Islet precursor cell (in vitro differentiated cells): ENCODE results near the gene CALM3.

Experiments
- DNase-seq: peaks from one replicate; pipeline ENCODE4 v3.0.0-alpha.2; 2018

The CALM3 gene

GRCh38 chr19:46600384-46601317 lies 479 bp upstream of the CALM3 start:
- DNase-seq = peak; percentile 98

DNA sequence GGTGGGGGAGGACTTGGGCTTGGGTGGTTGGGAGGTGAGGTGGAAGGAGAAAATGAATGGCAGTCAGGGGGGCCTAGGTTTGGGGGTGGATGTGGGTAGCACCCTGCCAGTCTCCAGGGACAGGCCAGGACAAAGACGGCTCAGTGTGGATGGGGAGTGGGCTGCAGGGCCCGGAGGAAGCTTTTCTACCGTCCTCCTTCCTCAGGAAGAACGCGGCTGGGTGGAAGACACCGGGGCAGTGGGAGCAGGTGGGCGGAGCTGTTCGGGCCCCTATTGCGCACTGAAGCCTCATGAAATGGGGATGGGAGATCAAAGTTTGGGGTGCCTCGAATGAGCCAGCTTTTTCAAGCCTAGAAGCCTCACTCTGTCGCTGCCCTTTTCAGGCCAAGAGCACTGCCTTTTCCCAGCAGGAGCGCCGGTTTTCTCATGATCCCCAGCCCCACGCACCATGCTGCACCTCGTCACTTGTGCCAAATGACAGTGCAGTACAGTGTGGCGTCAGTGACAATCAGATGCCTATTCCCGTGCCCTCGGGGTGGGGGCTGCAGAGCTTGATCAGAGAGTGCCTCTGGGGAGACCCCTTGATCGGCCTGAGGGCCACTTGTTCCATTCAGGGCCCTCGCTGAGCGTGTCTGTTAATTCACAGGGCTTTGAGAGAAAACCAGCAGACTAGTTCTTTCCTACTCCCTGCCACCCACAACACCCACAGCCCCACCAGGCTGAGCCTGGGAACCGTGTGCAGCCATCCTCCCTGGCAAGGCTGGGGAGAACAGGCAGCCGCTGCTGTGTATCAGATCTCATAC lies 1.5 kb downstream of the CALM3 start:
- peak; percentile 54 for DNase-seq

DNA sequence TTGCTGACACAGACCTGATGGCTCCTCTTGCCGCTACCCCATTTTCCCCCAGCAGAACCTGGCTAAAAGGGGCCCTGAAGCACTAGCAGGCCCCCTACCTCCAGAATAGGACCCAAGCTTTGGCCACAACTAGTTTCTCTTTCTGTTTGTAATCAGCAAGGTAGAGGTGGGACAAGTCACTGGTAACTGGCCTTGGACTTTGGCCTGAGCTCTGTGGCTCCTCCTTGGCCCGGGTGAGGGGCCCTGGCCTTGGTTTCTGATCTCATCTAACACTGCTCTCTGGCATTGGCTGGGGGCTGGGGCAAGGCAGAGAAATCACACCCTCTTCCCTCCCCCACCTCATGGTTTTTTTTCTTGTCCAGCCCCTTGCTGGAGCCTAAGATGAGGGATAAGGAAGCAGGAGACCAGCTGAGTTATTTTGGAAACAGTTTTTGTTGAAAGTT lies 2.1 kb downstream of the CALM3 start:
- peak; percentile 51 for DNase-seq

- peak; percentile 40 for DNase-seq
These were observed 2.7 kb downstream of the CALM3 start for GRCh38 chr19:46603752-46604231.

- peak; percentile 43 for DNase-seq
These were observed 3.7 kb downstream of the CALM3 start for GRCh38 chr19:46604781-46605355.

GRCh38 chr19:46605356-46605821 lies 4.3 kb downstream of the CALM3 start:
- DNase-seq = no peak

- DNase-seq = no peak
These were observed 4.9 kb downstream of the CALM3 start for GRCh38 chr19:46606019-46606418.

DNA sequence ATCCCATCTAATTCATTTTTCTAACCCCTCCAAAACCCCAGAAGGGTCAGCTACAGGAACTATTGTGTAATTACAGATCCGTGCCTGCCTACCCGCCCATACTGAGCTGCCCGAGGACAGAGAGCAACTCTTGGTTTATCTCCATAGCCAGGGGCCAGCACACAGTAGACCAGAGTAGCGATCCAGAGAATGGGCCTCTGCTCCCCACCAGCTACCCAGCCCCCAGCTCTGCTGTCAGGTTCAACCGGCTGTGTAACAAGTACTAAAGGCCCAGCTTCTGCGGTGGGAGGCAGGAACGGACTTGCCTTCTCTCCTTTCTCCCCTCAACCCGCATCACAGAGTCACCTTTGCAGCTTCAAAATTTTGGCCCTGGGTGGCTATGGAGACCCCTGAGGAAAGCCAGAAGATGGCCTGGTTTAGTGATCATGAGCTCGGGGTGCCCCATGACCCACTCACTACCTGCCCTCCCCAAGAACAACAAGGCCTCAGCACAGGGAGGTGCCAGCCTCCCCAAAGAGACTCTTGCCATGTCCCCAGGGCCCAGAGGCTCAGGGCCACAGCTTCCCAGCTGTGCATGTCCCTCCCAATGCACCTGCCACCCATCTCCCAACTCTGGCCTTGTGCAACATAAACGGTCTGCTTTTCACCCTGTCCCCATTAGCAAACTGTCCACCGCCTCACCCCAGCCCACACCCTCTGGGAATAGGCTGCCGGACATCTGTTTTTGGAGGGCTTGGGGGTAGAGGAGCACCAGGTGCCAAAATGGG lies 5.7 kb downstream of the CALM3 start:
- DNase-seq = peak; percentile 31

DNA sequence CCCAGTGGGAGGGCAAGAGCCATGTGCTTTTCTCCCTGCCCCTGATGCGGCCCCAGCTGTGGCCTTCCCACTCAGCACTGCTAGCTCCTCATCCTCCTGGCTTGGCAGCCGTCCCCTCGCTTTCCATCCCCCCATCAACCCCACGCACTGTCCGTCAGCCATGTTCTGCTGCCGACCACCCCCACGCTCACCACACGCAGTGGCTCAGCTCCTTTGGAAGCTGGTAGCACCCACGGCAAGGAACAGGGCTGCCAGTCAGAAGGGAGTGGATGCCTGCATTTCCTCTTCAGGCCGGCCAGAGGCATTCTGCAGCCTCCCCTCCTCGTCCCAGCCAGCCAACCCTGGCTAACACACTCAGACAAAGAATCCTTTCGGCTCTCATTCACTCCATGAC lies 6.3 kb downstream of the CALM3 start:
- peak; percentile 27 for DNase-seq

DNA sequence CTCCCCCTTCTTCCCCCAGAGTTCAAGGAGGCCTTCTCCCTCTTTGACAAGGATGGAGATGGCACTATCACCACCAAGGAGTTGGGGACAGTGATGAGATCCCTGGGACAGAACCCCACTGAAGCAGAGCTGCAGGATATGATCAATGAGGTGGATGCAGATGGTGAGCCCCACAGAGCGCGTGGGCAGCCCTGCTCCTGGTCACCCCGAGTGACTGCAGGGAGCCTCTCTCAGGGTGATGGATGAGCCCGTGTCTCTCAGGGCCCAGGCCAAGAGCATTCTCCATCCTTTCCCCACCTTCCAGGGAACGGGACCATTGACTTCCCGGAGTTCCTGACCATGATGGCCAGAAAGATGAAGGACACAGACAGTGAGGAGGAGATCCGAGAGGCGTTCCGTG lies 7.0 kb downstream of the CALM3 start:
- DNase-seq = peak; percentile 35

DNA sequence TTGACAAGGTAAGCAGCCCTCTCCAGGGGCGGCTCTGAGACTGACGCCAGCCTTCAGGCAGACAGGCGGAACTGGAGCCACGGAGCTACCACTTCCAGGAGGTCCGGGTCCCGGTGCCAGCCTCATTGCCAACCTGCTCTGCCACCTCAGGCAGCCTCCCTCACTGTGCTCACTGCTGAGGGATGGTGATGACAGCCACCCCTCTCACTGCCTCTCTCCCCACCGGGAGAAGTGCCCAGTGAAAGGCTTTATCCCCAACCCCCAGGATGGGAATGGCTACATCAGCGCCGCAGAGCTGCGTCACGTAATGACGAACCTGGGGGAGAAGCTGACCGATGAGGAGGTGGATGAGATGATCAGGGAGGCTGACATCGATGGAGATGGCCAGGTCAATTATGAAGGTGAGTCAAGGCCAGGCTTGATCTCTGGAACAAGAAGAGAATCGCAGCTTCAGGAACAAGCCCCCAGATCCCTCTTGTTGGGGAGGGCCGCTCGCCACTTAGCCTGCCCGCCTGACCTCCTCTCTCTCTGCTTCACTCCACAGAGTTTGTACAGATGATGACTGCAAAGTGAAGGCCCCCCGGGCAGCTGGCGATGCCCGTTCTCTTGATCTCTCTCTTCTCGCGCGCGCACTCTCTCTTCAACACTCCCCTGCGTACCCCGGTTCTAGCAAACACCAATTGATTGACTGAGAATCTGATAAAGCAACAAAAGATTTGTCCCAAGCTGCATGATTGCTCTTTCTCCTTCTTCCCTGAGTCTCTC lies 7.6 kb downstream of the CALM3 start:
- peak; percentile 40 for DNase-seq

GRCh38 chr19:46609511-46610412 lies 8.6 kb downstream of the CALM3 start:
- peak; percentile 43 for DNase-seq

- no peak for DNase-seq
These were observed 9.3 kb downstream of the CALM3 start for GRCh38 chr19:46610413-46610775.

DNA sequence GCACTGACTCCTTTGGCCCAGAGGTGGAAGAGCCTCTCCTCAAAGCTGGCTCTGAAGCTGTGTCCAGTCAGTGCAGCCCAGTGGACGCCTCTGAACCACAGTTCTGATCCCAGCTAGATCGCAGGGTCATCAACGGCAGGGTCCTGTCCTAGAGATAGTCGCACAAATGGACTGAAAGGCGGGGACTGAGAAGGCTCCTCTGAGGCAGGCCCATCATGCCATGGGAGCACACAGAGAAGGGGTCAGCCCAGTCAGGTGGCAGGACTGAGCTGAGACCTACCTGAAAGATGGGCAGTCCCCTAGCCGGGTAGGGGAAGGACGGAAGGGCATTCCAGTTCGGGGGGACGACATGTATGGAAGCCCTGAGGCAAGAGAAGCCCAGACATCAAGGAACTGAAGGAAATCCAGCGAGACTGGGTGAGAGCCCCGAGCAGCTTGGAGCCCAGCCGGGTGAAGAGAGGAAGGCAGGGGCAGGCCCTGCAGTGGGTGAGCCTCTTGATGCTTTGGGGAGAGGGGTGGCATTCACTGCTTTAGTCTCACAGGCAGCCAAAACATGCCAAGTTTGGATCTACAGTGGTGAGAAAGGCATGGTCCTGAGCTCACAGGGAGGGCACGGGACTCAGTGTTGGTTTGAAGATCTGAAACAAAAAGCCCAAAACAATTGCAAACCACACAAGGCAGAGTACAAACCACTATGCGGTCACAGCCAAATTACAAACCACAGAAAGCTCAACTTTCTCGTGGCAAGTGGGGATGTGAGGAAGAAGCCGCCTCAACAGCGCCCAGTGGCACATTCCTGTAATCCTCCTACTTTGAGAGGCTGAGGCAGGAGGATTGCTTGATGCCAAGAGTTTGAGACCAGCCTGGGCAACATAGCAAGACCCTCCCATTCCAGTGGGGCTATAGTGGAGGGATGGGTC lies 10.0 kb downstream of the CALM3 start:
- peak; percentile 48 for DNase-seq

DNA sequence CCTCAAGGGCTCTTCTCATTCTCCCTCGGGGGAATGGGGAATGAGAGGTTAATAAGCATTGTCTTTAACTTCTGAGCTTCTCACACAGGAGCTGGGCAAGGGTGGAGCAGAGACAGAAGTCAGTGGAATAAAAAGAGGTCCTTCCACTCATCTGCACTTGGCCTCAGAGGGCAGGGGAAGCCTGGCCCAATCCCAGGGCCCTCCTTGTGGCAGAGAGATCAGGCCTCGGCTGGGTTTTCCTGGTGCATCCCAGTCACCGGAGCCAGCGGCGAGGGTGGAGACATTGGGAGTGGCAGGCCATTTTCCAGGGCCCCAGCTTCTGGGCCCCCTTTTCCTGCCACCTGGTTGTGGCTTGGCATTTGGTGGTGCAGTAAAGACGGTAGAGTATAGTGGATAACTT lies 10.6 kb downstream of the CALM3 start:
- DNase-seq = no peak

DNA sequence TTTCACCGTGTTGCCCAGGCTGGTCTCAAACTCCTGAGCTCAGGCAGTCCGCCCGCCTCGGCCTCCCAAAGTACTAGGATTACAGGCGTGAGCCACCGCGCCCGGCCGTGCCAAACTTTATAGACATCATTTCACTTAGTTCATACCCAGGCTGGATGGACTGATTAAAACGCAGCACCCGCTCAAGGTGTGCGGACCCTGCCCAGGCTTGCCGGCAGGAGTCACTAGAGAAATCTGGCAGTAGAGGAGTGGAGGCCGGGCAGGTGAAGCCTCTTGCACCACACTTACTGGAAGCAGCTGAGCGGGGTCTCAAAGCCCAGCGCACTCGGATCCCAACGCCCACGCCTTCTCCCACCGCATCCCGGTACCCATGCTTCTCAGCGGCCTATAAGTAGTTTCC lies 12.4 kb downstream of the CALM3 start:
- DNase-seq = no peak

- DNase-seq = peak; percentile 88
These were observed 13.1 kb downstream of the CALM3 start for GRCh38 chr19:46614114-46614722.

- no peak for DNase-seq
These were observed 14.8 kb downstream of the CALM3 start for GRCh38 chr19:46615966-46616365.
